Left renal pelvis (tissue), 4 donors: Measurements from ENCODE around the gene OGDHL. TPM values are rescaled to one million over a fixed set of nuclear protein-coding genes. Genes with fewer than 3 reads are reported as not detected.

Source experiments
- DNase-seq, 4 donors: peaks; one replicate each; pipeline ENCODE4 v3.0.0-alpha.2; 2013; ENCODE audit warnings: low read depth in 4 of 4, low spot score in 3 of 4
- polyA plus RNA-seq, 4 donors: library from polyadenylated mRNA; unstranded; fragments of 120-200 nt; gene quantifications; one replicate each; pipeline ENCODE4 v1.2.1, GENCODE V29; 2013; ENCODE audit not compliant: insufficient read length in 4 of 4

The OGDHL gene
- polyA plus RNA-seq, 4 donors, result 1.2 to 48.3 (median 31.0) TPM

DNA sequence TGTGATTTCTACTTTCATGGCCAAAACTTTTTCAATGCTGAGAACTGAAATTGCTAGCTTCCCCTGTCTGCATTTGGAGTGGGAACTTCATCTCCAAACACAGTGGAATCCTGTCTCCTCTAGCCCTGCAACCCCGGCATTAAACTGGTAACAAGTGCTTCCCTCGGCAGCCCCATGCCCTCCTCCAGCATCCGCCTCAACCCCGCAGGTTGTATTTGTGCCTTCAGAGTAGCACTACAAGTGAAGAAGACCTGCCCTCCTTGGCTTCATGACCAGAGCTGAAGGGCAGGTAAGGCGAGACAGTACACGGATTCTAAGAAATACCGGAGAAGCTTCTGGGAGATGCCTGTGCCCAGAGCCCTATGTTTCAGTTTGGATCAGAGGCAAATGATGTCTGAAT is 65.8 kb downstream of the OGDHL start:
- no peak for DNase-seq

- DNase-seq, result no peak
Measured at GRCh38 chr10:49694466-49694865, 67.7 kb downstream of the OGDHL start.

DNA sequence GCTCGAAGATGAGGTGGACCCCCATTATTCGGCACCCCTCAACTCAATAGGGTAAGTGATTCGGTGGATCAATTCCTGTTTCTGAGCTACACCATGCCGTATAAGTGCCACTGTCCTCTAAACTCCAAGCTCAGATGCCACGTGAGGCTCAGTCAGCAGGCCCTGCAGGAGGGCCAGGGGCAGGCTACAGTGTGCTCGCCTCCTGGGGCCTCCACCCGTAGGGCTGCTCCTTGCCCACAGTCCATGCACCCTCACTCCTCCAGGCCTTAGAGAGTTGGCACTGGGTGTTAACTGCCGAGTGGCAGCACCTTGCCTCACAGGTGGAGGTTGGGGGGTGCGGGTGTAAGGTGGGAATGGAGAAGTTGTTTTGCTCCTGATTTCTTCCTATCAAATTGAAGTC is 70.5 kb downstream of the OGDHL start:
- no peak for DNase-seq

- DNase-seq, result peak in 3 of 4 donors; percentile 36 to 68 (median 44)
Measured at GRCh38 chr10:49690698-49691356, 71.3 kb downstream of the OGDHL start.

GRCh38 chr10:49689882-49690510 is 72.1 kb downstream of the OGDHL start:
- DNase-seq, result no peak

- DNase-seq, result no peak
Measured at GRCh38 chr10:49688920-49689319, 73.2 kb downstream of the OGDHL start.

- DNase-seq, result no peak
Measured at GRCh38 chr10:49688261-49688846, 73.8 kb downstream of the OGDHL start.

- no peak for DNase-seq
Measured at GRCh38 chr10:49686651-49687050, 75.5 kb downstream of the OGDHL start.

Other genes starting within 250 kb of the OGDHL start
- 10 to 100 TPM; 13.8 to 17.8 (median 16.5) TPM for gene ERCC6, start 223.2 kb downstream of the OGDHL start, polyA plus RNA-seq
- not detected for gene SLC18A3, start 152.0 kb downstream of the OGDHL start, polyA plus RNA-seq
- not detected for gene CHAT, start 148.3 kb downstream of the OGDHL start, polyA plus RNA-seq
- gene C10orf53, start 82.7 kb downstream of the OGDHL start, polyA plus RNA-seq, result not detected
- 10 to 100 TPM; 21.1 to 37.6 (median 37.1) TPM for gene PARG, start 179.7 kb upstream of the OGDHL start, polyA plus RNA-seq
- 10 to 100 TPM; 12.0 to 17.6 (median 13.9) TPM for gene TIMM23B, start 179.7 kb upstream of the OGDHL start, polyA plus RNA-seq
- 10 to 100 TPM; 13.7 to 39.0 (median 14.9) TPM for gene AGAP6, start 226.1 kb upstream of the OGDHL start, polyA plus RNA-seq